T47D (cell line): ENCODE data around the gene ITGA5.

Experiments used
- DNase-seq, 2 experiments: peaks; one replicate each; pipeline versions ENCODE4 v3.0.0 to v3.0.0-alpha.2; 2011 to 2012; ENCODE audit warnings: low read depth in 1 of 2, low spot score in 1 of 2
- JUND ChIP-seq: IDR thresholded peaks from 2 replicates; pipeline ENCODE4 v1.6.1; 2012; ENCODE audit warnings: low read depth
- in situ Hi-C: cut with HindIII; loops from 2 replicates; pipeline ENCODE4 v1.10.0; 2016; ENCODE audit warnings: low sequenced_read_pairs, low pct_unique_long_range_greater_than_20kb

Gene ITGA5

DNA sequence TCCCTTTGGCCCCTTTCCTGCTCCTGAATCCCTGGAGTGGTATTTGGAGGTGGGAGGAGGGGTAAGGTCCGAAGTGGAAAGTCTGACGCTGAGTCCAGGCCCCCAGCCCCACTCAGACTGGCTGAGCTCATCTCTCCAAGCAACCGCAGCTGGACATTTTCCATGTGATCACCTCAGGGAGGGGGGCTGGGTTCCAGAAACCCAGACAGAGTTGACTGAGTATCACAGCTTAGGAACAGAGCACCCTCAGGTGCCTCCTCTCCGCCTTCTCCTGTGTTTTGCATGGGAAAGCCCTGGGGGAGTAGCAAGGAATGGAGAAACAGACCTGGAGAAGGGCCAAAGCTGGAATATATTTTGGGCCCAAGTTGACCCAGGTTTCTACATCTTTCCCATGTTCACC lies 8.0 kb upstream of the ITGA5 start:
- no peak for TF ChIP-seq JUND
- in situ Hi-C loops, result no loop called here
- no peak for DNase-seq

DNA sequence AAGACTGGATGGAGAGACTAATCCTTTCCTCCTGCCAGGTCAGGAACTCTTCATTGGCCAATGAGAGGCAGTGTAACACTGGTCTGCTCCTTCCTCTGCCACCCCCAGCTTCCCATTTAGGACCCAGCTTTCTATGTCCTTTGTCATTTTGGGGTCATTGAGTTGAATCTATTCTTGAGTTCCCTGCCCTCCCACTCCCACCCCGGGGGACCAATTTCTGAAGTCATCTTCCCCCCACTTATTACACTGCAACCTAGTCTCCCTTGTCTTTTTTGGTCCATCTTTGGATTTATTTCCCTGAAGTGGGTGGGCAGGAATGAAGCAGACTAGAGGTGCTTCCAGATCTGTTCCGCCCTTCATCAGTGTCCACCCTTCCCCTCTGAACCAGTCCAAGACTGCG lies 7.6 kb upstream of the ITGA5 start:
- TF ChIP-seq JUND, result no peak
- no peak for DNase-seq
- in situ Hi-C loops, result no loop called here

DNA sequence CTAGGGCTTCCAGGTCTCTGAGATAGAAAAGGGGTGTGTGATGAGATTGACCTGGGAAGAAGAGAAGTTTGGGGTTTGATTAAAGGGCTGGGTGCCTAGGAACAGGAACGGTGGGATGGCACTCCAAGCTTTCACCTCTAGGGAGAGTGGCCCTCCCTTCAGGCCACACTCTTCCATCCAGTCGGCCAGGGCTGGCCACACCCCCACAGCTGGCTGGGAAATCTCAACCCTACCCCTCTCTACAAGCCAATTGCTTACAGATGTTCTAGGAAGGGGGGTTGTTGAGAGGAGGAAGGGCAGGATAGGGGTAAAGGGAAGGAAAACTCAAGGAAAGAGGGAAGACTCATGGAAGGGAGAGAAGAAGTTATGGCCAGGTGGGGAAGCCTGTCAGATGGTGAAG lies 6.6 kb upstream of the ITGA5 start:
- in situ Hi-C loops, result no loop called here
- DNase-seq, result no peak
- no peak for TF ChIP-seq JUND

DNA sequence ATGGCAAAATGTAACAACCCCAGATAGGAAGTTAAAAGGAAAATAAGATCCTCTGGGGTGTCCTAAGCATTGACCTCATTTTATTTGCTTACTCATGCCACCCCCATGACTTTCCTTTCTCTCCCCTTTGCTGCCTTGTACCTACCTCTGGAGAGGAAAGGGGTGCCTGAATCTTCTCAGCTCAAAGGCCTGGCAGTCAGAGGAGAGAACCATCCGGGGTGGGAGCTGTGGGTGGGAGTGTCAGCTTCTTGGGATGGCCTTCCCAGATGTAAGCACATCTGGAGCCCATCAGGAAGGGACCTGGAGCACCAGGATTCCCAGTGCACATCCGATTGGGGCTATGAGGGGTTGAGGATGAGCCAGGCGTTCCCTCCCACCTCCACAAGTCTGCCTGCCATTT lies 5.2 kb upstream of the ITGA5 start:
- in situ Hi-C loops, result no loop called here
- TF ChIP-seq JUND, result no peak

DNA sequence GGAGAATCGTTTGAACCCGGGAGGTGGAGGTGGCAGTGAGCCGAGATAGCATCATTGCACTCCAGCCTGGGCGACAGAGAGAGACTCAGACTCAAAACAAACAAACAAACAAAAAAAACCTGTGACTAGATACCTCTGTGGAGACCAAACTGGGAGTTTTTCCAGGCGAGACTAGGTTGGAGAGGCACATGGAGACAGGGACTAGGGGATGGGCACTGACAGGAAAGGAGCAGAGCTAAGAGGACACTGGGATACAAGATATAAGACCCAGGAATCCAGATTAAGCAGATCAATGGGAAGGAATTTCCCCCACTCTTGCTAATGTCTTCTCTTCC lies 4.7 kb upstream of the ITGA5 start:
- in situ Hi-C loops, result no loop called here
- no peak for TF ChIP-seq JUND
- DNase-seq, result no peak

More for the DNA sequence above, 5.2 kb upstream of the ITGA5 start:
- DNase-seq, result no peak

DNA sequence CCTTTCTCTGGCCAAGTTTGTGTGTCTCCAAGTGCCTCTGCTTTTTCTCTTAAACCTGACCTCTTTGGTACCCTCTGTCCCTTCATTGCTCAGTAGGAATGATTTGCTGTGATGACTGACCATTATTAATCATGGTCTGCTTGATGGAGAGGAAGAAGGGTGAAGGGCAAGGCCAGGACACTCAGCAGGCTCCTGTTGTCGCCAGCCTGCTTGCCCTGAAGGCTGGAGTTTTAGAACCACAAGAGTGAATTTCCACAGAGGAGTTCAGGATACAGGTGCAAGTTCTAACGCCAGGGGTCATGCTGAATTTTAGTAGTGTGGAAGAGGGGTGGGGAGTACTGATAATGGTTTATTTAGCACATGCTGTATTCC lies 2.8 kb upstream of the ITGA5 start:
- in situ Hi-C loops, result no loop called here

DNA sequence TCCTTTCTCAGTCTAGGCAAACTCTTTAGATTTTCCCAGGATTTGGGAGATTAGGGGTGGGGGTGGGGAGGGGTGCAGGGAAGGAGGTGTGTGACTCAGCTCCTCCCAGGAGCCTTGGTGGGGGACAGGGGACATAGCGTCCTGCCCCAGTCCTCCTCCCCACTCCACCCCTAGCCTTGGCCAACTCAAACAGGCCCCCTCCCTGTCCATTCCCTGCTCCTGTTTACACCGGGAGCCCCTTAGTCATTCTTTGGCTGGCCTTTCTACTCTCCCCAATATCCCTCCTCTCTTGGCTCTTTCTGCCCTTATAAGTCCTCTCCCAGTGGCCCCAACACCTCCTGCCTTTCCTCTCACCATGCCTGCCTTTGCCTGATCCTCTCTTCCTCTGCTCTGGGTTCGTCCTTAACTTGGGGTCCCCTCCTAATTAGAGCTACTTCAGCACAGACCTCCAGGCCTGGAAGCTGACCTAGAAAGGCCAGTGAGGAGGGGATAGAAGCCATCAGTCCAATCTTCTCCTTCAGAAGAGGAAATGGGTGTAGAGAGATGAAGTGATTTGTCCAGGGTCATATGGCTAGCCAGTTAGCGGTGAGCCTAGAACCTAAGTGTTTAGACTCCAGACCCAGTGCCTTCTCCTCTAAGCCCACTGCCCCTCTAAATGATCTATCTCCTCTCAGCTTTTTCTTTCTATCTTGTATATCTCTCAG lies 2.3 kb upstream of the ITGA5 start:
- DNase-seq, result no peak
- no peak for TF ChIP-seq JUND
- in situ Hi-C loops, result no loop called here

More for the DNA sequence above, 2.8 kb upstream of the ITGA5 start:
- TF ChIP-seq JUND, result no peak
- no peak for DNase-seq

DNA sequence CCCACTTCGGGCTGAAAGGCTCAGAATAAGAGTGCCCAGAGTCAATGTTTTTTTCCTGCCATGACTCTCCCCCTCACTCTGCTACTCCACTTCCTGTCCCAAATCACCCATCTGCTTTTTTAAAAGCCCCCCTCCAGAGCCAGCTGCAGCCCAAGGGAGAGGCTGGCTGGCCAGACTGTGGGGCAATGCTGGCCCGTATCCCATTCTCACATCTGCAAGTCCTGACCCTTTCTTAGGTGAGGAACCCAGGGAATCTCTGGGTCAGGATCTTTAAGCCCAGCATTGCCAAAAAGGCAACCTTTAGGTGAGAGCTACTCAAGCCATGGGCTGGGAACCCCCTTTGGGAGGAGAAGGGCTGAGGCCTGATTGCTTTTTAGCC lies 1.7 kb upstream of the ITGA5 start:
- no peak for TF ChIP-seq JUND
- in situ Hi-C loops, result no loop called here
- DNase-seq, result no peak

DNA sequence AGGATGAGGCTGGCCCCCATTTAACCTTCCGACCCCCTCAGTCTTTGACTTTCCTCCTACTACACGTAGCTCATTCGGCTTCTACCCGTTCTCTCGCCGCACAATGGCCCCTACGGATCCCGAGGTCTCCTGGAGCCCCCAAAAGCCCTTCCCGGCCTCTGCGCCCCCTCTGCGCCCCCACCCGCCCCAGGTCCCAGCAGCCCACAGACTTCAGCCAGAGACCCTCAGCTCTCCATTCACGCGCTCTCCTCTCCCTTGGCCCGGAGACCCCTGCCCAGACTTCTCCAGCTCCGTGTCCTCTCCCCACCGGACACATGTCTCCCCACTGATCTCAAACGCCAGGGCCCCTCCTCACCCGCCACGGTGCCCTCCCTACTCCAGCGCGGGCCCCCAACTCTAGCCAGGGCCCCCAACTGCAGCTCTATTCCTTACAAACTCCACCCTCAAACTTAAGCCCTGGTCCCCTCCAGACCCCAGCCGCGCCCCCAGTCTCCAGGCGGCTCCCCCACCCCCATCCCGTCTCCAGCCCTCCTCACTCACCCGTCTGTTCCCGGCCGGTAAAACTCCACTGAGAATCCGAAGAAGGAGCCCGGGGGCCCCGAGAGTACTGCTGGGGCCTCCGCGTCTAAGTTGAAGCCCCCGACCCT lies 502 bp downstream of the ITGA5 start:
- no peak for TF ChIP-seq JUND
- in situ Hi-C loops, result no loop called here
- DNase-seq, result no peak

DNA sequence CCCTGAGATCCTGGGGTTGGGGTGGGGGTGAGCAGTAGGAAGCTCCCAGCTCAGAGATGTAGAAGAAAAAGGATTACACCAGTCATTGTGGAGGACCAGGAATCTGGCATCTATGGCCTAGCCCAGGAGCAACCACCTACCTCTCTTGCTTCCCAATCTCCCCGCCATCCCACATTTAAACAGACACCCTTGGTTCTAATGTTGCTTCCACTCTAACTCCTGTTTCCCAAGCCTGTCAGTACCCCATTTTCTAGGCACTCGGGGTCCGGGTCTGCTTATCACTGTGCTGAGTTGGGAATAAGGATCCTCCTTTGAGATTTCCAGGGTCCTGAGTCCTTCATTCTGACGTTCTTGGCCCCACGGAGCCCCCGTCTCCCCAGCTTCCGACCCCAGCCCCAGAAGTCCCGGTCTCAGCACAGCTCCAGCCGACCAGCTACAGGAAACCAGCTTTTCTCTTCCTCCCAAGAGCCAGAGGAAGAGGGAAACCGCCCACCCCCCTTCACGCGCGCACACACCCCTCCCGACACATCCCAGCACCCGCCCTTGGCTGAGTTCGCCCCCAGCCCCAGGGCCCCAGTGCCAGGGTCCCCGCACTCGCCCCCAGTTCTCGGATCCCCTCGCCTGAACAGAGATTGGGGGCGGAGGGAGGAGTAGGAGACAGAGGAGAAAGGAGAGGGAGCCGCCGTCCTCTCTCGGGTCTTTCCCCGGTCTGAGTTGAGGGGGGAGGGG lies 1.2 kb downstream of the ITGA5 start:
- in situ Hi-C loops, result no loop called here
- TF ChIP-seq JUND, result no peak
- no peak for DNase-seq

DNA sequence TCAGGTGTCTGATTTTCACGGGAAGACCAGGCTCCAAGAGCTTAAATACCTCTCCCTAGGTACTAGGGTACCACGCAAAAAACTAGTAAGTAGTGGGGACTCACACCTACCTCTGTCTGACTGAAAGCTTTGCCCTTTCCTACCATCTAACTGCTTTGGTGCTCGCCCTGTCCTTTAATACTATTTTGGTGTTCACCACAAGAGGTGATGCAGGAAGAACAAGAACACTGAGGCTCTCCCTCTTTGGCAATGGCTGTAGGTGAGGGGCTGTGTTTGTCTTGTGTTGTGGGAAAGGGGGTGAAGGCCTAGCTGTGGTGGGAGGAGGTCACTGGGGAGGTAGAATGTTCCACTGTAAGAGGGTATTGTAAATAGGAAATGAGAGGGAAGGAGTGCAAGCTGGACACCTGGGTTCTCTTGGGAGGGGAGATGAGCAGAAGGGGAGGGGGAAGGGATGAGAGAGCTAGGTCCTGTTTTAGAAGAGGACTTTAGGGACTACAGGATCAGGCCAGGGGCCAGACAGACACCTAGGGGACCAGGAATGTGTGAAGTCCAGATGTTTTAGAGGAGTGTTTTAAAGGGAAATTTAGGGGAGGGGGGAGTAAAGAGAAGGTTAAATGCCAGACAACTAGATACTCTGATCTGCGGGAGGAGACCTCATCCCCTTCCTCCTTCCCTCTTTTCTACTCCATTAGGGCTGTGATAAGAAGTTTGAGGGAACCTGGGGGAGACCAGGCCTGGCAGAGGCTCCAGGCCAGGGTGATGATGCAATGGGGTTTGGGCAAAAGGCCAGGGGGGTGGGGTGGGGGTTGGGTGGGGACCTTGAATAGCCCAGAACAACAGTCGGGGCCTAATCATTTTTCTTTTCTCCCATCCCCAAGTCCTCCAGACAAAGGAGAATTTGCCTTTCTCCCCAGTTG lies 2.1 kb downstream of the ITGA5 start:
- DNase-seq, result no peak
- in situ Hi-C loops, result no loop called here
- no peak for TF ChIP-seq JUND

DNA sequence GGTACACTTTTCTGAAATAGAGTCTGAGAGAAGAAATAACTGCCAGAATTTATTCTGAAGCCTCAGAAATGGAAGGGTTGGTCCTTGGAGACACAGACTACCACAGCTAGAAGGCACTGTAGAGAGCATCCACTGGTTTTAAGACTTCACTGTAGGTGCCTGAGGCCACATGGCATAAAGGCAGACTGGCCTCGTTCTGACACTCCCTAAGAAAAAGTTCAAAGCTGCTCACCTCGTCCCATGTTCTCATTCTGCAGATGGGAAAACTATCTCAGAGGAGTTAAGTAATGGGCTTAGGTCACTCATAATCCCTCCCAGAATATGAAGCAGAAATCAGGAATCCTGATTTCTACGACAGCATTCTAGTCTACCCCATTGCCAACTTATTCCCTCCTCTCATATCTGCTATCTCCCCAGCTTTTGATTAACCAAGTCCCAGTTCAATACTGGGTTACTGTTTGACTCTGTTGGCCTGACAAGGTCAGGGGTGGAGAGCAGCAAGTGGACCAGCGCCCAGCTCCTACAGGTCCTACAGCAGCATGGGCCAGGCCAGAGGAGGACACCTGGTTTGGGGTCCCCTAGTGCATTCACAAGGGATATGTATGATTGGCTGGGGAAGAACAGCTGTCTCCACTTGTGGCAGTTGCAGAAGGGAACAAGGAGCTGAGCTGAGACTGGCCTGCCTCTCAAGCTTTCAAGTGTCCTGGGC lies 3.7 kb downstream of the ITGA5 start:
- TF ChIP-seq JUND, result no peak
- in situ Hi-C loops, result no loop called here
- no peak for DNase-seq
